Measurements from ENCODE around the gene C21orf91. TPM values are rescaled to one million over a fixed set of nuclear protein-coding genes. Genes with fewer than 3 reads are reported as not detected.

C21orf91 gene
- total RNA-seq, 4 donors from 2014 or later, result 3.6 to 14.2 (median 9.5) TPM

- H3K36me3 ChIP-seq, result no peaks in the 10 kb centered on the region
- H3K4me3 ChIP-seq, result no peak overlapping the region
- H3K27me3 ChIP-seq, result no peaks in the 10 kb centered on the region
- H3K4me1 ChIP-seq, result peaks cover 0 to 6% (median 0%) of the 10 kb centered on the region in 4 donors
- no peak for DNase-seq (ENCODE audit: low spot score in 2 of 2)
- H3K27ac ChIP-seq, result no peak overlapping the region
- TF ChIP-seq EP300 (IDR thresholded peaks at IDR 0.05), result no peak
- no peak for TF ChIP-seq CTCF (IDR thresholded peaks at IDR 0.05)
- TF ChIP-seq POLR2A (IDR thresholded peaks at IDR 0.05), result no peak
- 87 to 88% methylated on average over 2 of the region's 2 CpGs for WGBS, 2 donors
- peaks cover 0 to 4% (median 0%) of the 10 kb centered on the region in 4 donors for H3K9me3 ChIP-seq
Measured at GRCh38 chr21:17742940-17743592, 76.1 kb downstream of the C21orf91 start.

GRCh38 chr21:17742181-17742580, 77.0 kb downstream of the C21orf91 start:
- Histone ChIP-seq H3K36me3 (no peaks in the 10 kb centered on the region), H3K27me3 (no peaks in the 10 kb centered on the region), H3K4me1 (peaks cover 0 to 7% (median 0%) of the 10 kb centered on the region in 4 donors), H3K27ac (no peak overlapping the region), H3K9me3 (peaks cover 0 to 4% (median 0%) of the 10 kb centered on the region in 4 donors), H3K4me3 (no peak overlapping the region)
- TF ChIP-seq EP300 (IDR thresholded peaks at IDR 0.05) (no peak), CTCF (IDR thresholded peaks at IDR 0.05) (no peak), POLR2A (IDR thresholded peaks at IDR 0.05) (no peak)
- no peak for DNase-seq (ENCODE audit: low spot score in 2 of 2)

Other genes starting within 250 kb of the C21orf91 start
- 10 to 100 TPM; 46.2 to 66.6 (median 49.9) TPM for gene BTG3, start 206.5 kb downstream of the C21orf91 start, total RNA-seq

Data from tibial nerve (tissue), 4 donors.